Caco-2 (cell line): ENCODE data around the gene NUDC. TPM values are rescaled to one million over a fixed set of nuclear protein-coding genes. Genes with fewer than 3 reads are reported as not detected.

ENCODE experiments used
- BruUV-seq: library from RNA; stranded (reverse); fragments of 400-500 nt; replicated peaks from 2 replicates; lab custom pipeline; 2021; lab: Mats Ljungman, UMichigan
- CTCF ChIA-PET: fragments of 300-600 bp; sonication (Branson Sonifier 250); formaldehyde crosslinking; loops from one replicate; lab custom pipeline; 2022; ENCODE audit warnings: antibody characterized with exemption; lab: Charles Lee
- POLR2A ChIA-PET: fragments of 300-600 bp; sonication (Branson Sonifier 250); formaldehyde crosslinking; loops from one replicate; lab custom pipeline; 2022; ENCODE audit warnings: antibody characterized with exemption; lab: Charles Lee
- DNase-seq, 2 experiments: peaks; one replicate each; pipeline versions ENCODE4 v3.0.0 to v3.0.0-alpha.2; 2020 to 2022
- H3K27me3 ChIP-seq: replicated peaks from 2 replicates; pipeline ENCODE4 v1.6.0; 2011; ENCODE audit warnings: low read length; ENCODE audit not compliant: control insufficient read depth, insufficient read depth
- H3K36me3 ChIP-seq: 2 replicates; pipeline ENCODE4 v1.5.1; 2011; ENCODE audit warnings: low read length; ENCODE audit not compliant: control insufficient read depth, insufficient read depth
- H3K4me1 ChIP-seq: fragments of 250-450 bp; sonication (Bioruptor Pico); 2 replicates; pipeline ENCODE4 v1.5.1; 2020; ENCODE audit warnings: mild to moderate bottlenecking
- H3K4me3 ChIP-seq: 2 replicates; pipeline ENCODE4 v1.5.1; 2011; ENCODE audit warnings: low read depth, mild to moderate bottlenecking, control low read depth, low read length
- H3K9me3 ChIP-seq: fragments of 250-450 bp; sonication (Bioruptor Pico); 2 replicates; pipeline ENCODE4 v1.5.1; 2020; ENCODE audit warnings: mild to moderate bottlenecking, moderate library complexity
- H3K27ac Mint-ChIP-seq: one replicate; pipeline ENCODE4 v1.8.0; 2022; ENCODE audit warnings: mixed read lengths; ENCODE audit not compliant: unreplicated experiment
- H3K27me3 Mint-ChIP-seq: one replicate; pipeline ENCODE4 v1.8.0; 2022; ENCODE audit warnings: mixed read lengths; ENCODE audit not compliant: insufficient read depth, unreplicated experiment
- H3K36me3 Mint-ChIP-seq: one replicate; pipeline ENCODE4 v1.8.0; 2022; ENCODE audit warnings: mild to moderate bottlenecking, mixed read lengths; ENCODE audit not compliant: insufficient read depth, unreplicated experiment
- H3K4me1 Mint-ChIP-seq: one replicate; pipeline ENCODE4 v1.8.0; 2022; ENCODE audit warnings: low read depth, mixed read lengths; ENCODE audit not compliant: unreplicated experiment
- H3K4me3 Mint-ChIP-seq: one replicate; pipeline ENCODE4 v1.8.0; 2022; ENCODE audit warnings: mild to moderate bottlenecking, moderate library complexity, mixed read lengths; ENCODE audit not compliant: unreplicated experiment
- H3K9me3 Mint-ChIP-seq: one replicate; pipeline ENCODE4 v1.8.0; 2022; ENCODE audit warnings: mixed read lengths; ENCODE audit not compliant: unreplicated experiment
- intact Hi-C: fragments of 100-400 bp; cut with micrococcal nuclease; formaldehyde crosslinking; loops from one replicate; pipeline ENCODE4 v1.10.0; 2022; ENCODE audit not compliant: unreplicated experiment
- total RNA-seq: library from RNA; stranded (reverse); gene quantifications from 2 replicates; pipeline ENCODE4 v1.2.3, GENCODE V29; 2022
- TF ChIP-seq, protein P1 (sequence below), 2 experiments: fragments of 200-600 bp in 1 of 2; IDR thresholded peaks; 1 replicate in 1 of 2; 2 replicates in 1 of 2; pipeline versions ENCODE4 v1.5.1 to v1.8.0; 2011 to 2022; ENCODE audit warnings: antibody characterized with exemption in 1 of 2, control low read depth in 1 of 2, inconsistent platforms in 1 of 2, low read depth in 1 of 2, low read length in 1 of 2, mild to moderate bottlenecking in 1 of 2, moderate library complexity in 1 of 2; ENCODE audit not compliant: insufficient read depth in 1 of 2, severe bottlenecking in 1 of 2, unreplicated experiment in 1 of 2

Gene NUDC
- total RNA-seq, 1 experiment from 2014 or later, result 81.3 TPM

DNA sequence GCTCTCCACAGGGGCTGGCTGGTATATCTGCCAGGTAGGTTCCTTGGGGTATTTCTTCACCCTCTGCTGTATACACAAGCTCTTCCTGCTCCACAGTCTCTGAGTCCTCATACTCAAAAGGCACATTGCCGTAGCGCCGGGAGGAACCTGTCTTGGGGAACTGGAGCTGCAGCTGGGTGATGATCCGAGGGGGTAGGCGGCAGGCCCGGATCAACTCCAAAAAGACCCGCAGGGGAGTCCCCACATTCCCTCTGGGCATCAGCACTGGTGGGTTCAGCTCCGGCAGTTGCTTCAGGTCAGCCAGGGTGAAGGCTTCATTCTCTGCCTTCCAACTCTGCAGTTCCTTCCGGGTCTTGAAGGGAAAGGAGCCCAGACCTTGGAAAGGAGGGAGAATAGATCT is 24.2 kb upstream of the NUDC start:
- no TSS peak for BruUV-seq
- CTCF ChIA-PET, result no interaction called here

DNA sequence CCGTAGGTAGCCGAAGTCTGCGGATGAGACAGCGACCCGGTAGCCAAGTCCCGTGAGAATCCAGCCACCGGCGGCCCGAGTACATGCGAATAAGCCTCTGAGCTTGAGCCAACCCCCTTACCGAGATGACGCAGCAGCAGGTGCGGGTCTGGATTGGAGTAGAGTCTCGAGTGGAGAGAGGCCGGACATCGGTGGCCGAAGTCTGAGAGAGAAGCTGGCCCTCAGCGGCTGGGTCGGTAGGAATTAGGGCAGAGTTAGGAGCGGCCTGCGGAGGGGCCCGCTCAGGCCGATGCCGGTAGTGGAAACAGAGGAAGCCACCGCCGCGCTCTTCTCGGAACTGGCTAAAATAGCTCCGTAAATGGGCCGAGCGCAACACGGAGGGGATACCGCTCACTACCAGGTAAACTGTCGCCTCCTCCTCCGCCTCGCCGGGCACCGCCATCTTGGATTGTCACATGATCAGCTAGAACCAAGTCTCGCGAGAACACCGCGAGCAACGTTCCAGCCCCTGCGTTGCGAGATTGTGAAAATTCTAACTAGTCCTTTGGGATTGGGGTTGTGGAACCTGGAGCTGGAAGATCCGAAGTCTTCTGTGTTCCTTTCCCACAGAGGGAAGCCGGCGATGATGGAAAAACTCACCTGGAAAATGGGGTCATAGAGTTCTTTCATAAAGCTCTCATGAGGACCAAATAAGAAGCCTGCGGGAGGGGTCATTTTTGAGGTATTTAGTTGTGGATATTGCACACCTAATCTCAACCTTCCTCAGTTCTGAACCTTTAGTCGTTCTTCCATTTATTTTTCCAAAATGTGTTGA is 21.3 kb upstream of the NUDC start, which contains the start of gene GPATCH3:
Gene GPATCH3 (minus strand): TSS at position 467 of the 814 bp plus-strand sequence. CDS start 25 bp downstream, at position 442.
- CTCF ChIA-PET, result interaction anchor here (1.4 to 1.8 kb wide), 3 partner anchors 10 to 14 kb away, joined by 3 to 9 read pairs (median 5); partner anchors contain the start of genes GPN2 and NR0B2
- Mint-ChIP-seq H3K4me3 (peak within 1 kb of the TSS; percentile 92), H3K36me3 (peaks cover 23% of the 10 kb centered on the region), H3K9me3 (no peaks in the 10 kb centered on the region), H3K27me3 (no peaks in the 10 kb centered on the region), H3K4me1 (no peaks in the 10 kb centered on the region), H3K27ac (peak within 1 kb of the TSS; percentile 98)
- POLR2A ChIA-PET, result interaction anchor here (0.6 to 2.3 kb wide), 10 partner anchors 10 to 254 kb away, joined by 3 to 23 read pairs (median 4); partner anchors contain the start of genes GPN2, NR0B2, NUDC and SLC9A1
- H3K4me1 ChIP-seq, result 0 out of 2 replicates have a peak, but pooled peaks cover 5% of the 10 kb centered on the region
- DNase-seq, result peak; percentile 89 to 92
- H3K27me3 ChIP-seq, result no peaks in the 10 kb centered on the region
- H3K36me3 ChIP-seq, result no peaks in the 10 kb centered on the region
- TF ChIP-seq, protein P1, sequence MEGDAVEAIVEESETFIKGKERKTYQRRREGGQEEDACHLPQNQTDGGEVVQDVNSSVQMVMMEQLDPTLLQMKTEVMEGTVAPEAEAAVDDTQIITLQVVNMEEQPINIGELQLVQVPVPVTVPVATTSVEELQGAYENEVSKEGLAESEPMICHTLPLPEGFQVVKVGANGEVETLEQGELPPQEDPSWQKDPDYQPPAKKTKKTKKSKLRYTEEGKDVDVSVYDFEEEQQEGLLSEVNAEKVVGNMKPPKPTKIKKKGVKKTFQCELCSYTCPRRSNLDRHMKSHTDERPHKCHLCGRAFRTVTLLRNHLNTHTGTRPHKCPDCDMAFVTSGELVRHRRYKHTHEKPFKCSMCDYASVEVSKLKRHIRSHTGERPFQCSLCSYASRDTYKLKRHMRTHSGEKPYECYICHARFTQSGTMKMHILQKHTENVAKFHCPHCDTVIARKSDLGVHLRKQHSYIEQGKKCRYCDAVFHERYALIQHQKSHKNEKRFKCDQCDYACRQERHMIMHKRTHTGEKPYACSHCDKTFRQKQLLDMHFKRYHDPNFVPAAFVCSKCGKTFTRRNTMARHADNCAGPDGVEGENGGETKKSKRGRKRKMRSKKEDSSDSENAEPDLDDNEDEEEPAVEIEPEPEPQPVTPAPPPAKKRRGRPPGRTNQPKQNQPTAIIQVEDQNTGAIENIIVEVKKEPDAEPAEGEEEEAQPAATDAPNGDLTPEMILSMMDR (IDR thresholded peaks at IDR 0.05; ENCODE audit: insufficient read depth in 1 of 2, low read depth in 1 of 2, low read length in 1 of 2, severe bottlenecking in 1 of 2, unreplicated experiment in 1 of 2), result no peak
- H3K4me3 ChIP-seq, result peak within 1 kb of the TSS; percentile 95
- H3K9me3 ChIP-seq, result no peaks in the 10 kb centered on the region
- intact Hi-C loops, result loop anchor here (1.0 kb wide), 1 partner anchor 14 kb away; no protein-coding TSS in a partner anchor
- no TSS peak for BruUV-seq

More for the DNA sequence above, 24.2 kb upstream of the NUDC start:
- no peaks in the 10 kb centered on the region for H3K36me3 ChIP-seq
- no peaks in the 10 kb centered on the region for H3K9me3 ChIP-seq
- H3K4me3 ChIP-seq, result no peak overlapping the region
- H3K27me3 ChIP-seq, result no peaks in the 10 kb centered on the region
- TF ChIP-seq, protein P1 (IDR thresholded peaks at IDR 0.05; ENCODE audit: insufficient read depth in 1 of 2, low read depth in 1 of 2, low read length in 1 of 2, severe bottlenecking in 1 of 2, unreplicated experiment in 1 of 2), result no peak
- no peak overlapping the region for H3K4me3 Mint-ChIP-seq
- H3K36me3 Mint-ChIP-seq, result peaks cover 42% of the 10 kb centered on the region
- intact Hi-C loops, result no loop called here
- no peak for DNase-seq
- H3K4me1 Mint-ChIP-seq, result no peaks in the 10 kb centered on the region
- H3K27ac Mint-ChIP-seq, result no peak overlapping the region
- POLR2A ChIA-PET, result no interaction called here
- H3K9me3 Mint-ChIP-seq, result no peaks in the 10 kb centered on the region
- 0 out of 2 replicates have a peak, but pooled peaks cover 5% of the 10 kb centered on the region for H3K4me1 ChIP-seq
- no peaks in the 10 kb centered on the region for H3K27me3 Mint-ChIP-seq

- intact Hi-C loops, result loop anchor here (1.0 kb wide), 1 partner anchor 13 kb away; no protein-coding TSS in a partner anchor
- CTCF ChIA-PET, result interaction anchor here (1.4 to 1.8 kb wide), 3 partner anchors 11 to 14 kb away, joined by 3 to 9 read pairs (median 5); partner anchors contain the start of genes GPN2 and NR0B2
- peak overlapping the region; percentile 92 for H3K4me3 Mint-ChIP-seq
Measured at GRCh38 chr1:26900815-26901511, 20.6 kb upstream of the NUDC start.

More at GRCh38 chr1:26900815-26901511, 20.6 kb upstream of the NUDC start:
- DNase-seq, result no peak
- TSS peak; percentile 92 for BruUV-seq
- no peaks in the 10 kb centered on the region for H3K4me1 Mint-ChIP-seq
- POLR2A ChIA-PET, result interaction anchor here (0.6 to 2.3 kb wide), 9 partner anchors 10 to 254 kb away, joined by 3 to 23 read pairs (median 4); partner anchors contain the start of genes GPN2, NR0B2, NUDC and SLC9A1
- Histone ChIP-seq H3K9me3 (no peaks in the 10 kb centered on the region), H3K4me1 (0 out of 2 replicates have a peak, but pooled peaks cover 5% of the 10 kb centered on the region), H3K4me3 (peak overlapping the region; percentile 95), H3K36me3 (no peaks in the 10 kb centered on the region), H3K27me3 (no peaks in the 10 kb centered on the region)
- TF ChIP-seq, protein P1 (IDR thresholded peaks at IDR 0.05; ENCODE audit: insufficient read depth in 1 of 2, low read depth in 1 of 2, low read length in 1 of 2, severe bottlenecking in 1 of 2, unreplicated experiment in 1 of 2), result no peak
- peaks cover 23% of the 10 kb centered on the region for H3K36me3 Mint-ChIP-seq
- no peaks in the 10 kb centered on the region for H3K9me3 Mint-ChIP-seq
- H3K27ac Mint-ChIP-seq, result peak overlapping the region; percentile 98
- no peaks in the 10 kb centered on the region for H3K27me3 Mint-ChIP-seq
